Epithelial cell of proximal tubule (primary cell): ENCODE measurements around the gene C1orf21. TPM values are rescaled to one million over a fixed set of nuclear protein-coding genes. Genes with fewer than 3 reads are reported as not detected.

Experiments used
- DNase-seq: peaks from one replicate; pipeline ENCODE4 v3.0.0-alpha.2; 2011; ENCODE audit warnings: low read depth
- H3K4me3 ChIP-seq: 2 replicates; pipeline ENCODE4 v1.5.1; 2011; ENCODE audit warnings: low read depth, mild to moderate bottlenecking, low read length
- total RNA-seq: library from RNA; depleted of rRNA; stranded (reverse); fragments of >200 nt; gene quantifications from 2 replicates; pipeline ENCODE4 v1.2.3, GENCODE V29; 2015
- TF ChIP-seq, protein P1 (sequence below): conservative IDR thresholded peaks from 2 replicates; pipeline ENCODE4 v1.5.1; 2012; ENCODE audit warnings: low read depth, mild to moderate bottlenecking, low read length

Gene C1orf21
- total RNA-seq, 1 donor from 2014 or later: 2.3 TPM

- TF ChIP-seq, protein P1, sequence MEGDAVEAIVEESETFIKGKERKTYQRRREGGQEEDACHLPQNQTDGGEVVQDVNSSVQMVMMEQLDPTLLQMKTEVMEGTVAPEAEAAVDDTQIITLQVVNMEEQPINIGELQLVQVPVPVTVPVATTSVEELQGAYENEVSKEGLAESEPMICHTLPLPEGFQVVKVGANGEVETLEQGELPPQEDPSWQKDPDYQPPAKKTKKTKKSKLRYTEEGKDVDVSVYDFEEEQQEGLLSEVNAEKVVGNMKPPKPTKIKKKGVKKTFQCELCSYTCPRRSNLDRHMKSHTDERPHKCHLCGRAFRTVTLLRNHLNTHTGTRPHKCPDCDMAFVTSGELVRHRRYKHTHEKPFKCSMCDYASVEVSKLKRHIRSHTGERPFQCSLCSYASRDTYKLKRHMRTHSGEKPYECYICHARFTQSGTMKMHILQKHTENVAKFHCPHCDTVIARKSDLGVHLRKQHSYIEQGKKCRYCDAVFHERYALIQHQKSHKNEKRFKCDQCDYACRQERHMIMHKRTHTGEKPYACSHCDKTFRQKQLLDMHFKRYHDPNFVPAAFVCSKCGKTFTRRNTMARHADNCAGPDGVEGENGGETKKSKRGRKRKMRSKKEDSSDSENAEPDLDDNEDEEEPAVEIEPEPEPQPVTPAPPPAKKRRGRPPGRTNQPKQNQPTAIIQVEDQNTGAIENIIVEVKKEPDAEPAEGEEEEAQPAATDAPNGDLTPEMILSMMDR: no peak
- no peak for DNase-seq
- no peak overlapping the region for H3K4me3 ChIP-seq
Observed at GRCh38 chr1:184577319-184577718, 190.5 kb downstream of the C1orf21 start.

DNA sequence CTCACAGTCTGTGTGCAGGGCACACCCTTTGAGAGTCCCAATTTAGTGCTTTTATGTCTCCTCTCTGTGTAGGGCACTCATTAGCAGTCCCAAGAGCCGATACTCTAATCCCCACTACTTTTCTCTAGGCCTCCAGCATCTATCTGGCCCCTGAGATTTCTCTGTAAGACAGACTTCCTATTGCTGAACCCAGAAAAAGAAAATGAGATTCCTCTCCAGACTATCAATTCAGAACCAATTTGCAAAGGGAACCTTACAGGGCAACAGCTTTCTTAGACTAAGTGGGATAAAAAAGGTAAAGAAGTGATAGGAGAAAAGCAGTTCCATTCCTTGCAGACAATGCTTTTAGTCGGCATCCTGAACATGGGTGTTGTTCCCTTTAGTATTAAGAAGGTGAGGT lies 195.6 kb downstream of the C1orf21 start:
- TF ChIP-seq, protein P1: no peak
- no peak for DNase-seq
- H3K4me3 ChIP-seq: no peak overlapping the region

DNA sequence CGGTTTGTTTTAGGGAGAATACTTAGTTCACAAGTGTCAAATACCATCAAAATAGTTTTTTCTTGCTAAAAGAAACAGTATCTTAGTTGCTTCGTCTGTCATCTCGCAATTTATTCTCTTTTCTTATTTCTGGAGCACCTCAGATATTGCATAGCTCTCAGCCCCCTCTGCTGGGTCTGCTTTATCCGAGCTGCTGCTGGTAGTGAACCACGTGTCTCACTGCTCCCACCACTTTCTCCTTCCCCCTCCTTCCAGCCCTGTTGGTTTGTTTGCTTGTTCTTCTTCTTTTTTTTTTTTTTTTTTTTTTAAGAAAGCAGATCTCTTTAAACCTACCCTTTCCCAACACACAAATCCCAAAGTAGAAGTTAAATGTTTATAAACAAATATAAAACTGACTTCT lies 197.0 kb downstream of the C1orf21 start:
- DNase-seq: no peak
- TF ChIP-seq, protein P1: no peak
- no peak overlapping the region for H3K4me3 ChIP-seq

DNA sequence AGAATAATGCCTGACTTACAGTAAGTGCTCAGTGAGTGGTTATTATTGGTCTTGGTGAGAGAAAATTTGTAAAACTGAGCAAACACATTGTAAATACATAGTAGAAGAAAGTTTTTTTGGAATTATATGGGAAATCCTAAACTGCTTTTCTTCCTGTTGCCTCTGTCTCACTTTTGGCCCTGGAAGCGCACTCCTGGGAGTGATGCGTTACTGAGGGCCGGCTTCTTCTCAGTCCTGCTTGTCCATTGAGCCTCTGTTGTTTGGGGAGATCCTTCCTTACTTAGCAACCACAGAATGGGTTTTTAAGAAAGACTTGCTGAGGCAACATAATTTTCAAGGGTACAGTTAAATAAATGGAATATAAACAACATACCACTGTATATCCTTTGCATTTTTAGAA lies 201.9 kb downstream of the C1orf21 start:
- TF ChIP-seq, protein P1: no peak
- DNase-seq: no peak
- H3K4me3 ChIP-seq: no peak overlapping the region

DNA sequence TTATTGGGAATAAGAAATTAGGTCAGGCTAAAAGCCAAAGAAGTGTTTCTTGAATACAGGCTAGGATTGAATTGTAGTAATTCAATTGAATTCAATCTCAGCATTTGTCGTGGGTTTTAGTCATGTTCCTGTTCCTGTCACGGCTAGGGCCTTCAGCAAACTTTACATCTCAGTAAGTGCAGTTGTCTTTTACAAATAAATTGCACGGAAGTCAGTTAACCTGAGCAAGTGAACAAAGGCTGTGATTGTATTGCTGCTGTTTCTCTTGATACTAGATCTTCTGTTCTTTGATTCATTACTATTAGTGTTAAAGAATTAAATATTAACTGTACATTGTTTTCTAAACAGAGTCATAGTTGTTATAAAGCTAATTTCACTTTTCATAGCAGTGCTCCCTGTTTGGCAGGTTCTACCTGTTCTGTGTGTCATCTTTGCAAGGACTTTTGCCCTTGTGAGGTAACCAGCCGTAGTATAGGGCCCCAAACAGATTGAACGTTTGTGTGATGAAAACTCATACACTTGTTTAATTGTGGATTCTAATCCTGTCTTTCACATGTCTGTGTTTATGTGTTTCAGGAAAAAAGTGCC lies 203.4 kb downstream of the C1orf21 start:
- DNase-seq: no peak
- TF ChIP-seq, protein P1: no peak
- no peak overlapping the region for H3K4me3 ChIP-seq

- TF ChIP-seq, protein P1: no peak
- no peak overlapping the region for H3K4me3 ChIP-seq
- no peak for DNase-seq
Observed at GRCh38 chr1:184593597-184593996, 206.8 kb downstream of the C1orf21 start.

- H3K4me3 ChIP-seq: no peak overlapping the region
- TF ChIP-seq, protein P1: no peak
- DNase-seq: no peak
Observed at GRCh38 chr1:184595596-184595995, 208.8 kb downstream of the C1orf21 start.
